Measurements from ENCODE around the gene ARHGAP22.
A peak's percentile ranks its signal among the peaks of the same experiment; 100 is the strongest.

Gene ARHGAP22

GRCh38 chr10:48526846-48527505 is 77.9 kb downstream of the ARHGAP22 start:
- no peak for FAIRE-seq

GRCh38 chr10:48526011-48526821 is 78.7 kb downstream of the ARHGAP22 start:
- FAIRE-seq = no peak

- FAIRE-seq = no peak
Measured at GRCh38 chr10:48525113-48525512, 79.8 kb downstream of the ARHGAP22 start.

GRCh38 chr10:48523820-48524758 is 80.8 kb downstream of the ARHGAP22 start:
- no peak for FAIRE-seq

GRCh38 chr10:48523212-48523819 is 81.6 kb downstream of the ARHGAP22 start:
- no peak for FAIRE-seq

GRCh38 chr10:48522011-48522765 is 82.7 kb downstream of the ARHGAP22 start:
- FAIRE-seq = no peak

GRCh38 chr10:48520594-48520993 is 84.3 kb downstream of the ARHGAP22 start:
- FAIRE-seq = no peak

GRCh38 chr10:48520184-48520506 is 84.7 kb downstream of the ARHGAP22 start:
- no peak for FAIRE-seq

- FAIRE-seq = no peak
Measured at GRCh38 chr10:48519481-48520183, 85.2 kb downstream of the ARHGAP22 start.

- FAIRE-seq = no peak
Measured at GRCh38 chr10:48518986-48519385, 85.9 kb downstream of the ARHGAP22 start.

GRCh38 chr10:48517911-48518811 is 86.7 kb downstream of the ARHGAP22 start:
- FAIRE-seq = no peak

GRCh38 chr10:48517482-48517881 is 87.4 kb downstream of the ARHGAP22 start:
- FAIRE-seq = no peak

GRCh38 chr10:48516911-48517310 is 88.0 kb downstream of the ARHGAP22 start:
- FAIRE-seq = no peak

GRCh38 chr10:48514916-48515315 is 90.0 kb downstream of the ARHGAP22 start:
- FAIRE-seq = peak; percentile 8

GRCh38 chr10:48514255-48514654 is 90.6 kb downstream of the ARHGAP22 start:
- FAIRE-seq = no peak

- no peak for FAIRE-seq
Measured at GRCh38 chr10:48512861-48513260, 92.0 kb downstream of the ARHGAP22 start.

- no peak for FAIRE-seq
Measured at GRCh38 chr10:48511875-48512231, 93.0 kb downstream of the ARHGAP22 start.

GRCh38 chr10:48511066-48511874 is 93.6 kb downstream of the ARHGAP22 start:
- FAIRE-seq = no peak

GRCh38 chr10:48509974-48510692 is 94.7 kb downstream of the ARHGAP22 start:
- FAIRE-seq = no peak

Data from endometrium (tissue), 2 donors.